B cell (primary cell): Measurements from ENCODE around the gene SCARB1.

ENCODE experiments used
- CTCF ChIP-seq: fragments of 200-600 bp; IDR thresholded peaks from one replicate; pipeline ENCODE4 v1.8.0; 2022; ENCODE audit warnings: antibody characterized with exemption, mild to moderate bottlenecking
- EZH2 ChIP-seq: IDR thresholded peaks from 2 replicates; pipeline ENCODE4 v1.6.1; 2012; ENCODE audit warnings: borderline replicate concordance, low read depth, mild to moderate bottlenecking, moderate library complexity, low read length; ENCODE audit not compliant: insufficient read depth, poor library complexity, severe bottlenecking

- no peak for TF ChIP-seq CTCF
- no peak for TF ChIP-seq EZH2
Measured at GRCh38 chr12:124814741-124815613, 48.7 kb downstream of the SCARB1 start.
